ENCODE data around the gene C3orf52.

DNA sequence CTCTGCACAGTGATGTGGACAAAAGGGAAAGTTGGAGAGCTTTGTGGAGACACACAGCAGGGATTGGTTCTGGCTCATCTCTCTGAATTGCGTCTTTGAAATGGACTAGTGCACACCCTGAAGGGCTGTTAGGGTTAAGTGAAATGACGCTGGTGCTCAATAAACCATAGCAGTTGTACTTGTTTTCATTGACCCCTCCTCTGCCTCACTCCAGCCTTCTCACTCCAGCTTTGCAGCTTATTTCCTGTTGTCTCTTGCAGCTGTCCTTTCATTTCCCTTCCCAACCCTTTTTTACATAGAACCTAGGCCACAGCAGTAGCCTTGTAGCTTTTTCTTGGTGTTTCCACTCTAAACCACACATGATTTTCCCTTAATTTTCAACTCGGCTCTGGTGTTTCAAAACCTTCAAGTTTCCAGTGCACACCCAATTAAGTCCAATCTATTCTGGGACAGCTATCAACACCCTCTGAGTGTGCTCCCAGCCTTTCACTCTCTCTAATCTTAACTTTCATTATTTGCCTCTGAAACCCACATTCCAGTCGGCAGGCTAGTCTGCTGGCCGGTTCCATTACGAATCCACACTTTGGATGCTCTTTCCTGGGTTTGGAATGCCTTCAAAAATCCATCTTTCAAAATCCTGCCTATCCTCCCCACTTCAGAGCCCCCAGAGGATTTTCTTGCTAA lies 6.4 kb downstream of the C3orf52 start:
- TF ChIP-seq, protein P1, sequence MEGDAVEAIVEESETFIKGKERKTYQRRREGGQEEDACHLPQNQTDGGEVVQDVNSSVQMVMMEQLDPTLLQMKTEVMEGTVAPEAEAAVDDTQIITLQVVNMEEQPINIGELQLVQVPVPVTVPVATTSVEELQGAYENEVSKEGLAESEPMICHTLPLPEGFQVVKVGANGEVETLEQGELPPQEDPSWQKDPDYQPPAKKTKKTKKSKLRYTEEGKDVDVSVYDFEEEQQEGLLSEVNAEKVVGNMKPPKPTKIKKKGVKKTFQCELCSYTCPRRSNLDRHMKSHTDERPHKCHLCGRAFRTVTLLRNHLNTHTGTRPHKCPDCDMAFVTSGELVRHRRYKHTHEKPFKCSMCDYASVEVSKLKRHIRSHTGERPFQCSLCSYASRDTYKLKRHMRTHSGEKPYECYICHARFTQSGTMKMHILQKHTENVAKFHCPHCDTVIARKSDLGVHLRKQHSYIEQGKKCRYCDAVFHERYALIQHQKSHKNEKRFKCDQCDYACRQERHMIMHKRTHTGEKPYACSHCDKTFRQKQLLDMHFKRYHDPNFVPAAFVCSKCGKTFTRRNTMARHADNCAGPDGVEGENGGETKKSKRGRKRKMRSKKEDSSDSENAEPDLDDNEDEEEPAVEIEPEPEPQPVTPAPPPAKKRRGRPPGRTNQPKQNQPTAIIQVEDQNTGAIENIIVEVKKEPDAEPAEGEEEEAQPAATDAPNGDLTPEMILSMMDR (IDR thresholded peaks at IDR 0.05) = no peak
- TF ChIP-seq TCF7L2 (IDR thresholded peaks at IDR 0.05; ENCODE audit: low read depth, low read length) = no peak

Data from Panc1 (cell line).